OCI-LY7 (cell line): ENCODE data around the gene SARDH. TPM values are rescaled to one million over a fixed set of nuclear protein-coding genes. Genes with fewer than 3 reads are reported as not detected.

Experiments
- BruUV-seq: library from RNA; stranded (reverse); fragments of 400-500 nt; replicated peaks from 2 replicates; lab custom pipeline; 2021; lab: Mats Ljungman, UMichigan
- CTCF ChIA-PET: fragments of 300-600 bp; sonication (Branson Sonifier 250); formaldehyde crosslinking; loops from one replicate; lab custom pipeline; 2022; ENCODE audit warnings: antibody characterized with exemption; ENCODE audit not compliant: unreplicated experiment; lab: Charles Lee
- POLR2A ChIA-PET: fragments of 300-600 bp; sonication (Branson Sonifier 250); formaldehyde crosslinking; loops from one replicate; lab custom pipeline; 2022; ENCODE audit warnings: antibody characterized with exemption; lab: Charles Lee
- DNase-seq: peaks from one replicate; pipeline ENCODE4 v3.0.0-alpha.2; 2015; ENCODE audit warnings: low spot score
- H2AFZ ChIP-seq: fragments of 200-600 bp; sonication (generic), shearing (Covaris generic); 2 replicates; pipeline ENCODE4 v1.6.1; 2014; ENCODE audit warnings: mild to moderate bottlenecking, antibody characterized with exemption, low read length, moderate library complexity
- H3K27ac ChIP-seq: fragments of 200-600 bp; sonication (generic); 2 replicates; pipeline ENCODE4 v1.5.1; 2014; ENCODE audit warnings: mixed run types, low read depth, mild to moderate bottlenecking, moderate library complexity, low read length, inconsistent platforms; ENCODE audit not compliant: poor library complexity, severe bottlenecking
- H3K36me3 ChIP-seq: fragments of 200-600 bp; sonication (generic); 2 replicates; pipeline ENCODE4 v1.6.1; 2014; ENCODE audit warnings: mild to moderate bottlenecking, antibody characterized with exemption, low read length, moderate library complexity, mixed read lengths; ENCODE audit not compliant: insufficient read depth
- H3K4me1 ChIP-seq: fragments of 200-600 bp; sonication (generic); 2 replicates; pipeline ENCODE4 v1.5.1; 2014; ENCODE audit warnings: mild to moderate bottlenecking, low read length; ENCODE audit not compliant: insufficient read depth, poor library complexity, severe bottlenecking
- H3K4me2 ChIP-seq: fragments of 200-600 bp; sonication (generic); 2 replicates; pipeline ENCODE4 v1.6.1; 2014; ENCODE audit warnings: mild to moderate bottlenecking, low read length
- H3K4me3 ChIP-seq: fragments of 200-600 bp; sonication (generic); 2 replicates; pipeline ENCODE4 v1.5.1; 2014; ENCODE audit warnings: mild to moderate bottlenecking, low read depth, low read length; ENCODE audit not compliant: poor library complexity, severe bottlenecking
- H3K79me2 ChIP-seq: fragments of 200-600 bp; sonication (generic); 2 replicates; pipeline ENCODE4 v1.6.1; 2016; ENCODE audit warnings: low read depth, mild to moderate bottlenecking, low read length, moderate library complexity, mixed read lengths; ENCODE audit not compliant: insufficient read depth
- H3K9me2 ChIP-seq: fragments of 200-600 bp; sonication (generic); 2 replicates; pipeline ENCODE4 v1.6.1; 2016; ENCODE audit warnings: mild to moderate bottlenecking, low read length, mixed read lengths; ENCODE audit not compliant: insufficient read depth
- H3K9me3 ChIP-seq: fragments of 200-600 bp; sonication (generic); 2 replicates; pipeline ENCODE4 v1.6.1; 2014; ENCODE audit warnings: mild to moderate bottlenecking, mixed run types, low read length, mixed read lengths
- H4K20me1 ChIP-seq: fragments of 200-600 bp; sonication (generic); 2 replicates; pipeline ENCODE4 v1.6.1; 2014; ENCODE audit warnings: mild to moderate bottlenecking, antibody characterized with exemption, low read length, moderate library complexity, mixed read lengths; ENCODE audit not compliant: insufficient read depth
- EZH2phosphoT487 ChIP-seq: fragments of 200-600 bp; sonication (generic); IDR thresholded peaks from 2 replicates; pipeline ENCODE4 v1.6.1; 2018; ENCODE audit warnings: low read depth, borderline replicate concordance, mild to moderate bottlenecking, mixed run types, antibody characterized with exemption, low read length, moderate library complexity, mixed read lengths
- intact Hi-C: fragments of 100-400 bp; cut with micrococcal nuclease; formaldehyde crosslinking; loops from one replicate; pipeline ENCODE4 v1.10.0; 2022; ENCODE audit not compliant: unreplicated experiment
- total RNA-seq, 2 experiments: library from RNA; depleted of rRNA in 1 of 2; stranded (reverse); fragments of >200 nt in 1 of 2; shearing (Covaris generic) in 1 of 2; gene quantifications; 2 replicates each; pipeline ENCODE4 v1.2.3, GENCODE V29; 2014 to 2022
- TF ChIP-seq, protein P1 (sequence below): fragments of 200-600 bp; sonication (generic); conservative IDR thresholded peaks from 2 replicates; pipeline ENCODE4 v1.5.1; 2014; ENCODE audit warnings: mild to moderate bottlenecking, antibody characterized with exemption, low read length, moderate library complexity, mixed read lengths

Gene SARDH
- total RNA-seq, 2 experiments from 2014 or later: 42.8 to 60.8 TPM

DNA sequence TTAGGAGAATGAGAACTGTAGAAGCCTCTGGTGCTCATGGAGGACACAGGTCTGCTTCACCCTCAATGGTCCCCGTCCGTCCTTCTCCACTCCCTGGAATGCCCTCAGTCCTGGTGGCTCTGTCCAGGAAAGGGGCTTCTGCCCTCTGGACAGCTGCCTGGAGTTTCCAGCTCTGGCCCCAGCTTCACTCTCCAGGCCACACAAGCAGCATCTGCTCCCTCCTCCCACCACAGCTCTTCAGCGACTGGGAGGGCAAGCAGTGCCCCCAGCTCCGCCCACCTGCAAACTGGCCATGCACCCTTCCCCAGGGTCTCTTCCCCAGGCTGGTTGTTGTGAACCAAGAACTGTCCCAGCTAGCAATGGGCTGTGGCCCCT is 4.7 kb downstream of the SARDH start:
- Histone ChIP-seq H3K36me3 (no peaks in the 10 kb centered on the region), H2AFZ (no peak overlapping the region), H3K4me3 (no peak overlapping the region), H4K20me1 (no peaks in the 10 kb centered on the region), H3K4me2 (no peak overlapping the region), H3K79me2 (no peaks in the 10 kb centered on the region), H3K9me2 (no peaks in the 10 kb centered on the region), H3K9me3 (no peaks in the 10 kb centered on the region), H3K27ac (no peak overlapping the region), H3K4me1 (peaks cover 17% of the 10 kb centered on the region)
- ChIA-PET CTCF (no interaction called here), POLR2A (no interaction called here)
- BruUV-seq: no TSS peak
- no peak for DNase-seq
- intact Hi-C loops: no loop called here
- TF ChIP-seq, protein P1, sequence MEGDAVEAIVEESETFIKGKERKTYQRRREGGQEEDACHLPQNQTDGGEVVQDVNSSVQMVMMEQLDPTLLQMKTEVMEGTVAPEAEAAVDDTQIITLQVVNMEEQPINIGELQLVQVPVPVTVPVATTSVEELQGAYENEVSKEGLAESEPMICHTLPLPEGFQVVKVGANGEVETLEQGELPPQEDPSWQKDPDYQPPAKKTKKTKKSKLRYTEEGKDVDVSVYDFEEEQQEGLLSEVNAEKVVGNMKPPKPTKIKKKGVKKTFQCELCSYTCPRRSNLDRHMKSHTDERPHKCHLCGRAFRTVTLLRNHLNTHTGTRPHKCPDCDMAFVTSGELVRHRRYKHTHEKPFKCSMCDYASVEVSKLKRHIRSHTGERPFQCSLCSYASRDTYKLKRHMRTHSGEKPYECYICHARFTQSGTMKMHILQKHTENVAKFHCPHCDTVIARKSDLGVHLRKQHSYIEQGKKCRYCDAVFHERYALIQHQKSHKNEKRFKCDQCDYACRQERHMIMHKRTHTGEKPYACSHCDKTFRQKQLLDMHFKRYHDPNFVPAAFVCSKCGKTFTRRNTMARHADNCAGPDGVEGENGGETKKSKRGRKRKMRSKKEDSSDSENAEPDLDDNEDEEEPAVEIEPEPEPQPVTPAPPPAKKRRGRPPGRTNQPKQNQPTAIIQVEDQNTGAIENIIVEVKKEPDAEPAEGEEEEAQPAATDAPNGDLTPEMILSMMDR: no peak
- TF ChIP-seq EZH2phosphoT487: no peak

DNA sequence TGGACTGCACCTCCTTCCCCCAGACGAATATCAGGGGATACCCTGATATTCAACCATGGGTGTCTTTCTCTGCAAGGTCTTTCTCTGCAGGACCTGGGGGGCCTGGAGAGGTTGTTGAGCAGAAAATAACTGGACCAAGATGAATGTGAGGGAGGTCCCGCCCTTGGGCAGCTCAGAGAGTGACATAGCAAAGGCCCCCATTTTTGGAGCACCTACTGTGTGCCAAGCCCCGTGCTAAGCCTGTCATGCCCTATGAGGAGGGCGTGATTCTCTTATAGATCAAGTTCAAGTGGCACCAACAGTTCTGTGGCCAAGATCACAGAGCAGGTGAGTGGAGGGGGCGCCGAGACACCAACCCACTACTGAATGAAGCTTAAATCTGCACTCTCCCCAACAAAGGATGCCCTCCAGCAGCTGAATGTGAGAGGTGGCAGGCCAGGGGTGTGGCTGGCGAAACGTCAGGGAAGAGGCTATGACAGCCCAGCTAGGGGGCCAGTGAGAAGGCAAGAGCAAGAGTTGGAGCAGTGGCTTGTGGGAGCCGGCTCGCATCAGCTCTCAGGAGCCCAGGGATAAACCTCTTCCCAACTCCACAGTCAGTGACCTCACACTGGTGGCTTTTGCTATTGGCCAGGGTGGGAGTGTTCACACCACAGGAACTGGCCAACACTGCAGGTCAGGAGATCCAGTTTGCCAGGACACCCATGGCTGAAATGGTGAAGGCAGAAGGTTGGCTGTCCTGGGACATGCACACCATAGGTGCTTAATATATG is 5.3 kb downstream of the SARDH start:
- H3K79me2 ChIP-seq: no peaks in the 10 kb centered on the region
- no peak overlapping the region for H3K4me3 ChIP-seq
- H3K4me1 ChIP-seq: peaks cover 11% of the 10 kb centered on the region
- H3K27ac ChIP-seq: no peak overlapping the region
- H3K9me2 ChIP-seq: no peaks in the 10 kb centered on the region
- TF ChIP-seq, protein P1: no peak
- TF ChIP-seq EZH2phosphoT487: no peak
- no TSS peak for BruUV-seq
- POLR2A ChIA-PET: no interaction called here
- CTCF ChIA-PET: no interaction called here
- no peak overlapping the region for H2AFZ ChIP-seq
- no peaks in the 10 kb centered on the region for H3K9me3 ChIP-seq
- no peak for DNase-seq
- H4K20me1 ChIP-seq: no peaks in the 10 kb centered on the region
- no peak overlapping the region for H3K4me2 ChIP-seq
- H3K36me3 ChIP-seq: no peaks in the 10 kb centered on the region
- intact Hi-C loops: no loop called here

DNA sequence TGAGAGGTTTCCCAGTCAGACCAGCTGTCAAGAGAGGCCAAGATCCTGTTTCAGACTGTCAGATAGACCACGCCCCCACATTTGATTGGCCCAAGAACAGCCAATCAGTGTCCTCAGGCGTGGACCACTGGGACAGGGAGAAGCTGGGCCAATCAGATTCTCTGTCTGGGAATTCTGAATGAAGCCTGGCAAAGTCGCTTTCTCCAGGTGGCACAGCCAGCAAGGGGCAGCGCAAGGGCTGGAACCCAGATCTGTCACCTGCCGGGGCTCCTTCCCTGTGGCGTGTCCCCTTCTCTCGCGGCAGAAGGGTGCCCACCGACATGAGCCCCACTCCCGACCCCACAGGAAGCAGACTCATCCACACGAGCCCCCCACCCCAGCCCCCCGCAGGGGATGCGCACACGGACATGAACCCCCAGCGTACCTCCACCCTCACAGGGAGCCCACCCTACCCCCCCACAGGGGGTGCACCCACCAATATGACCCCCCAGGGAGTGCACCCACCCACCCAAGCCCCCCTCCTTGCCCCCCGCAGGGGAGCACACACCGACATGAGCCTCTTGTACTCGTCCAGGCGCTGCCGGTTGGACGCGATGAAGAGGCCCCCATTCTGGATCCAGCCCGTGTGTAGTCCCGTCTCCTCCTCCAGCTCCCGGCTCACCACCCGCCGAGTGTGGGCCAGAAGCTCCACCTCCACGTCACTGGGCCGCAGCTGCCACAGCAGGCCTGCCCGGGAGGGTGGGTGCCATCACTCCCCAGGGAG is 6.1 kb downstream of the SARDH start:
- no peak overlapping the region for H3K27ac ChIP-seq
- H3K4me3 ChIP-seq: no peak overlapping the region
- H3K36me3 ChIP-seq: no peaks in the 10 kb centered on the region
- intact Hi-C loops: no loop called here
- H3K9me2 ChIP-seq: no peaks in the 10 kb centered on the region
- CTCF ChIA-PET: no interaction called here
- DNase-seq: peak; percentile 53
- H3K4me2 ChIP-seq: no peak overlapping the region
- TF ChIP-seq, protein P1: no peak
- TF ChIP-seq EZH2phosphoT487: no peak
- H3K79me2 ChIP-seq: no peaks in the 10 kb centered on the region
- peaks cover 10% of the 10 kb centered on the region for H3K4me1 ChIP-seq
- H3K9me3 ChIP-seq: no peaks in the 10 kb centered on the region
- no peaks in the 10 kb centered on the region for H4K20me1 ChIP-seq
- POLR2A ChIA-PET: no interaction called here
- no peak overlapping the region for H2AFZ ChIP-seq
- BruUV-seq: no TSS peak
